Activated naive CD4-positive, alpha-beta T cell (primary cell): ENCODE measurements around the gene ZNF587.
"Not testable (repeated sequence)": the region's sequence is repeated elsewhere in the genome, so short reads cannot be mapped to it uniquely, and the experiment has no call there.

Experiments used
- DNase-seq, 4 experiments: peaks; one replicate each; lab custom pipeline; 2025; lab: John Stamatoyannopoulos, UW

Gene ZNF587

GRCh38 chr19:57823155-57823554 lies 26.5 kb upstream of the ZNF587 start:
- not testable (repeated sequence) for DNase-seq

- not testable (repeated sequence) for DNase-seq
Measured at GRCh38 chr19:57823608-57824007, 26.1 kb upstream of the ZNF587 start.

GRCh38 chr19:57825511-57825910 lies 24.1 kb upstream of the ZNF587 start:
- no peak for DNase-seq

GRCh38 chr19:57829316-57829715 lies 20.3 kb upstream of the ZNF587 start:
- DNase-seq: no peak

GRCh38 chr19:57830071-57830602 lies 19.5 kb upstream of the ZNF587 start, which contains the start of gene ZNF587B:
Gene ZNF587B, plus strand, starts transcription at chr19:57830299. Its CDS starts 230 bp downstream, at chr19:57830529.
- peak in 3 of 4 experiments; percentile 2 to 26 (median 4) for DNase-seq

- DNase-seq: not testable (repeated sequence)
Measured at GRCh38 chr19:57836991-57837390, 12.7 kb upstream of the ZNF587 start.

GRCh38 chr19:57838622-57839191 lies 11.0 kb upstream of the ZNF587 start:
- not testable (repeated sequence) for DNase-seq

GRCh38 chr19:57841122-57841763 lies 8.4 kb upstream of the ZNF587 start:
- no peak for DNase-seq

- not testable (repeated sequence) for DNase-seq
Measured at GRCh38 chr19:57847164-57847563, 2.5 kb upstream of the ZNF587 start.

GRCh38 chr19:57849162-57849665 lies 445 bp upstream of the ZNF587 start:
- DNase-seq: not testable (repeated sequence)

- DNase-seq: no peak
Measured at GRCh38 chr19:57850553-57851017, 926 bp downstream of the ZNF587 start.

GRCh38 chr19:57851812-57852603 lies 2.3 kb downstream of the ZNF587 start:
- DNase-seq: not testable (repeated sequence)

GRCh38 chr19:57854117-57854516 lies 4.5 kb downstream of the ZNF587 start:
- not testable (repeated sequence) for DNase-seq

- DNase-seq: not testable (repeated sequence)
Measured at GRCh38 chr19:57862351-57862750, 12.7 kb downstream of the ZNF587 start.

GRCh38 chr19:57867868-57868492 lies 18.3 kb downstream of the ZNF587 start:
- DNase-seq: no peak

- not testable (repeated sequence) for DNase-seq
Measured at GRCh38 chr19:57869655-57870054, 20.0 kb downstream of the ZNF587 start.

GRCh38 chr19:57870225-57870624 lies 20.6 kb downstream of the ZNF587 start:
- DNase-seq: no peak

- no peak for DNase-seq
Measured at GRCh38 chr19:57872450-57872849, 22.8 kb downstream of the ZNF587 start.

- not testable (repeated sequence) for DNase-seq
Measured at GRCh38 chr19:57873883-57874799, 24.5 kb downstream of the ZNF587 start.

- no peak for DNase-seq
Measured at GRCh38 chr19:57886046-57886445, 36.4 kb downstream of the ZNF587 start.
